GM12891 (cell line): Measurements from ENCODE around the gene PIAS1. TPM values are rescaled to one million over a fixed set of nuclear protein-coding genes. Genes with fewer than 3 reads are reported as not detected.
"Not testable (repeated sequence)": the region's sequence is repeated elsewhere in the genome, so short reads cannot be mapped to it uniquely, and the experiment has no call there.

ENCODE experiments used
- DNase-seq: peaks from one replicate; pipeline ENCODE4 v3.0.0; 2011; ENCODE audit warnings: low spot score; ENCODE audit not compliant: insufficient read length
- FAIRE-seq: peaks from 2 replicates; lab custom pipeline; 2011; peaks lifted over from hg19 to GRCh38; lab: Jason Lieb, UNC
- PAX5 ChIP-seq: IDR thresholded peaks from 2 replicates; pipeline ENCODE4 v1.6.1; 2011; ENCODE audit warnings: low read length, moderate library complexity, mild to moderate bottlenecking; ENCODE audit not compliant: insufficient read depth, severe bottlenecking
- POLR2A ChIP-seq: IDR thresholded peaks from 2 replicates; pipeline ENCODE4 v1.6.1; 2011; ENCODE audit warnings: low read depth, low read length, control low read depth
- POLR2AphosphoS5 ChIP-seq: IDR thresholded peaks from 2 replicates; pipeline ENCODE4 v1.6.1; 2011; ENCODE audit warnings: low read depth, low read length, control low read depth
- POU2F2 ChIP-seq: IDR thresholded peaks from 2 replicates; pipeline ENCODE4 v1.6.1; 2011; ENCODE audit warnings: low read depth, mild to moderate bottlenecking, control low read depth, low read length, moderate library complexity
- SPI1 ChIP-seq: IDR thresholded peaks from 2 replicates; pipeline ENCODE4 v1.6.1; 2011; ENCODE audit warnings: low read depth, low read length, control low read depth
- TAF1 ChIP-seq: IDR thresholded peaks from 2 replicates; pipeline ENCODE4 v1.6.1; 2011; ENCODE audit warnings: low read depth, low read length, control low read depth
- polyA plus RNA-seq: library from polyadenylated mRNA; unstranded; fragments of >200 nt; gene quantifications from one replicate; pipeline ENCODE4 v1.2.1, GENCODE V29; 2012; ENCODE audit warnings: low read depth, missing spikeins, inconsistent platforms; ENCODE audit not compliant: missing spikeins

The PIAS1 gene
- polyA plus RNA-seq, result 23.0 TPM

GRCh38 chr15:68053701-68054627, at the start of gene PIAS1:
Gene PIAS1, plus strand, starts transcription at chr15:68054315. Its CDS starts 12 bp downstream, at chr15:68054327.
- TF ChIP-seq POLR2AphosphoS5, result peak; percentile 89
- peak; percentile 89 for TF ChIP-seq POLR2A
- TF ChIP-seq SPI1, result 0 out of 2 replicates have a peak, but pooled peaks have one; percentile 11
- peak; percentile 81 for TF ChIP-seq POU2F2
- peak; percentile 86 for TF ChIP-seq TAF1
- no peak for TF ChIP-seq PAX5
- peak; percentile 79 for DNase-seq
- FAIRE-seq, result peak; percentile 97

GRCh38 chr15:68007642-68008041, 46.5 kb upstream of the PIAS1 start:
- FAIRE-seq, result not testable (repeated sequence)

GRCh38 chr15:68010361-68011153, 43.6 kb upstream of the PIAS1 start:
- TF ChIP-seq SPI1 (no peak), POLR2A (no peak), POLR2AphosphoS5 (no peak), POU2F2 (no peak), PAX5 (no peak), TAF1 (no peak)
- no peak for DNase-seq
- FAIRE-seq, result no peak

More at GRCh38 chr15:68007642-68008041, 46.5 kb upstream of the PIAS1 start:
- DNase-seq, result not testable (repeated sequence)

- DNase-seq (no peak), FAIRE-seq (no peak)
- TF ChIP-seq POLR2AphosphoS5 (no peak), PAX5 (no peak), TAF1 (no peak), POU2F2 (no peak), SPI1 (no peak), POLR2A (no peak)
Measured at GRCh38 chr15:68012911-68013310, 41.2 kb upstream of the PIAS1 start.

- TF ChIP-seq POU2F2 (no peak), PAX5 (no peak), POLR2AphosphoS5 (no peak), SPI1 (no peak), POLR2A (no peak), TAF1 (no peak)
- DNase-seq (no peak), FAIRE-seq (no peak)
Measured at GRCh38 chr15:68014219-68014618, 39.9 kb upstream of the PIAS1 start.

DNA sequence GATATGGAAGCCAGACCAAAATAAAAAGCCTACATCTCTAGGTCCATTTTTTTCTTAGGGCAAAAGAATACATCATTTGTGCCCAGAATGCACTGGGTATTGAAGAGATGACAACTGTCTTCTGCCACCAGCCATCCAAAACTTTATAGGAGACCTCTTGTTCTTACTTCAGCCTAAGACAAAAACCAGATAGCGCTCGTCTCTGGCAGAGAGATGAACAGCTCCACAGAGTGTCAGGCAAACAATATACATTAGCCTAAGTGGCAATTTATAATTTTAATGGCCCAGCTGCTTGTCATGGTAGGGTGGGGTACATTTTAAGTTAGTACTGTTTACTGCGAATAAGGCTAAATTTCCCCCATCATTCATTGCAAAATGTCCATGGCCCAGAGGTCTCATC, 38.9 kb upstream of the PIAS1 start:
- DNase-seq, result no peak
- TF ChIP-seq POU2F2 (no peak), POLR2AphosphoS5 (no peak), POLR2A (no peak), PAX5 (no peak), TAF1 (no peak), SPI1 (no peak)
- no peak for FAIRE-seq

- DNase-seq, result no peak
Measured at GRCh38 chr15:68017201-68017600, 36.9 kb upstream of the PIAS1 start.

GRCh38 chr15:68018797-68019444, 35.2 kb upstream of the PIAS1 start:
- FAIRE-seq (no peak), DNase-seq (no peak)
- no peak for TF ChIP-seq POLR2AphosphoS5
- TF ChIP-seq PAX5, result no peak
- TF ChIP-seq POLR2A, result no peak
- no peak for TF ChIP-seq TAF1
- TF ChIP-seq POU2F2, result no peak
- TF ChIP-seq SPI1, result no peak

More at GRCh38 chr15:68017201-68017600, 36.9 kb upstream of the PIAS1 start:
- TF ChIP-seq POU2F2 (no peak), SPI1 (no peak)
- no peak for FAIRE-seq

GRCh38 chr15:68019814-68020525, 34.1 kb upstream of the PIAS1 start:
- TF ChIP-seq POLR2A (no peak), SPI1 (no peak), POLR2AphosphoS5 (no peak), PAX5 (no peak), TAF1 (no peak), POU2F2 (no peak)
- no peak for FAIRE-seq

More at GRCh38 chr15:68019814-68020525, 34.1 kb upstream of the PIAS1 start:
- DNase-seq, result no peak
